ENCODE data around the gene VCX3B.
"Not testable (repeated sequence)": the region's sequence is repeated elsewhere in the genome, so short reads cannot be mapped to it uniquely, and the experiment has no call there.

Gene VCX3B

GRCh38 chrX:8502101-8502500 is 37.5 kb downstream of the VCX3B start:
- H3K27me3 Mint-ChIP-seq; H3K9me3 Mint-ChIP-seq; H3K4me3 Mint-ChIP-seq; H3K36me3 Mint-ChIP-seq (ENCODE audit: low read depth); H3K27ac Mint-ChIP-seq; H3K4me1 Mint-ChIP-seq (ENCODE audit: low read depth): not testable (repeated sequence)

- H3K4me3 Mint-ChIP-seq: no peak overlapping the region
- no peaks in the 10 kb centered on the region for H3K9me3 Mint-ChIP-seq
- no peak overlapping the region for H3K27ac Mint-ChIP-seq
- H3K27me3 Mint-ChIP-seq: no peaks in the 10 kb centered on the region
- no peaks in the 10 kb centered on the region for H3K36me3 Mint-ChIP-seq (ENCODE audit: low read depth)
- H3K4me1 Mint-ChIP-seq (ENCODE audit: low read depth): no peaks in the 10 kb centered on the region
These were observed 39.8 kb downstream of the VCX3B start for GRCh38 chrX:8504451-8504850.

Data from stimulated activated naive CD8-positive, alpha-beta T cell treated with anti-CD3 and anti-CD28 coated beads, Interleukin-15, Interleukin-2, amounts not matched to agents 100 ng/mL and 50 ng/mL, for 24 hours (primary cell).